HG02571 (cell line): Measurements from ENCODE around the gene PKIG.

Source experiments
- ATAC-seq: cut with Tn5 transposase; IDR thresholded peaks from one replicate; pipeline ENCODE4 v1.9.1; 2021; ENCODE audit warnings: mild to moderate bottlenecking, moderate library complexity; ENCODE audit not compliant: unreplicated experiment

The PKIG gene

GRCh38 chr20:44637042-44637441 is 54.7 kb downstream of the PKIG start:
- ATAC-seq: no peak

DNA sequence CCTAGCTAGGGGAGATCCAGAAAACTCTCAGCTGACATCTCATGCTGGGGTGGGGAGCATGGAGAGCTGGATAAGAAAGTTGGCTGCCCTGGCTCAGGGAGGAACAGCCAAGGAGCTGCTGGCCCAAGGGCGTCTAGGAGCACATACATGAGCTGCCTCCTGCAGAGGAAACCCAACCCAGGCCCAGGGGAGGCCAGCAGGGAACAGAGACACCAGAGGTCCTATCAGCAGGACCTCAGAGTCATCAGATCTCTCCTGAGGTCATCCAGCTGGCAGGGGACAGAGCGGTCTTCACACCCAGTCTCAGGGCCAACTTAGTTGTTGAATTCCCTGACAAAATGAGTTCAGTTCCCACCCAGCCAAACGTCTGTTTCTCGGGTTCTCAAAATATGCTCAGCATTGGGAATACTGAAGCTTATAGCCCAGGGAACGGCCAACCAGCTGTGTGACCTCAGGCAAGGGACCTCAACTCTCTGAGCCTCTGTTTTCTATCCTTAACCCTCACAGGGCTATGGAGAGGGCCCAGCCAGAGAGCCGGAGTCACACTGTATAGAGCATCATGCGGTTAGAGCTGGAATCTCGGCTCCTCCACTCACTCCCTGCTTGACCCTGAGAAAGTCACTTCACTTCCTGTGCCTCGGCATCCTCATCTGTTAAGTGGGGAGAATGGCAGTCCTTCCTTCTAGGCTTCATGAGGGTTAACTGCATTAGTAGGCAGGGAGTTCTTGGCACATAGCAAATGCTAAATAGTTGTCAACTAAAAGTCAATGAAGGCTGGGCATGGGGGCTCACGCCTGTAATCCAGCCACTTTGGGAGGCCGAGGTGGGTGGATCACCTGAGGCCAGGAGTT is 55.4 kb downstream of the PKIG start:
- no peak for ATAC-seq

- no peak for ATAC-seq
Observed at GRCh38 chr20:44640522-44640921, 58.1 kb downstream of the PKIG start.

DNA sequence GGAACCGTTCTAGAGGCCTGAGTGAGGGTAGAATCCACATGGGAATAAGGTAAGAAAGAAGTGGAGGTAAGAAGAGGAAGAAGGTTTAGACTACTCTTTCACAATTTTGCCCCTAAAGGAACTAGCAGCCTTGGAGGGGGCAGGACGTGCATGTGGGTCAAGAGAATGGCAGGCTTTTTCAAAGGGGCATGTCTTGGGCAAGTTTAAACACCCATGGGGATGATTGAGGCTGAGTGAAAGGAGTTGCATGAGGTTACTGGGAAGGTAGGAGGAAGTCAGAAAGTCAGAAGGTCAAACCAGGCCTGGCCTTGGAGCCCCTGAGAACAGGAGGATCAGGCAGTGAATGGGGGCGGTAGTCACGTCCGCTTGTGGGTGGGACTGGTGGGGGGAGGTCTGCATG is 58.9 kb downstream of the PKIG start:
- ATAC-seq: no peak

- no peak for ATAC-seq
Observed at GRCh38 chr20:44642203-44643153, 60.1 kb downstream of the PKIG start.

DNA sequence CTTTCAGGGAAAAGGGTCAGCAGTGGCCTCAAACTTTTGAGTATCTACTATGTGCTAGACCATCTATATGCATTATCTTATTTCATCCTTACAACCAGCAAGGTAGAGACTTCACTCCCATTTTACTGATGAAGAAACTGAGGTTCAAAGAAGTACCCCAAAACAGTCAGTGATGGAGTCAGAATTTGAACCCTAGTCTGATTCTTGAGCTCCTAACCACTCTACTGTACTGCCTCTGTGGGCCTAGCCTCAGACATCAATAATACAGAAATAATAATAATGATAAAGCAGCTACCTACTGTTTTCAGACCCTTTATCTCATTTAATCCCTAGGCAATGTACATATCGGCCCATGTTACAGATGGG is 60.8 kb downstream of the PKIG start:
- ATAC-seq: no peak

DNA sequence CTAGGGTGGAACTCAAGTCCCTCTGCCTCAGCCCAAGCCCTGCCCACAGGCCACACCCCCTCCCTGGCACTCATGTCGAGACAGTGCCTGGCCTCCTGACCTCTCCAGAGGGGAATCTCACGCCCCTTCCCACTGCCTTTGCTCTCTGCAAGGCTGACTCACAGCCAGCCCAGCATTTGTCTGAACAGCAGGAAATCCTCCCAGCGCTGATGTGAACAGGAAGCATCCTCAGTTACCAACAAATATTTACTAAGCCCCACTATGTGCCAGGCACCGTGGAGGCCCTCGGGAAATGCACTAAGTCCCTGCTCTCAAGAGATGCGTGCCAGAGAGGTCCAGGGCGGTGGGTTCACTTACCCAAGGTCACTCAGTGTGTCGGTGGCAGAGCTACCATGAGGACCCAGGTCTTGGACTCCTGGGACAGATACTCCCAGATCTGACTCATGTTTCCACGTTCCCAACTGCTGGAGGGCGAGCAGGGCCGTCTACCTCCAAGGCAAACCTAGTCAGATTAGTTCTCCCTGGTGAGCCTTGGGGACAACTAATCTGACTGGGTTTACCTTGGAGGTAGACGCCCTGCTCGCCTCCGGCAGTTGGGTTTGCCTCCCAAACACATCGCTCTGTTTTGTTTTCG is 61.3 kb downstream of the PKIG start:
- no peak for ATAC-seq

- no peak for ATAC-seq
Observed at GRCh38 chr20:44644230-44644617, 61.8 kb downstream of the PKIG start.

GRCh38 chr20:44644667-44645131 is 62.3 kb downstream of the PKIG start:
- no peak for ATAC-seq

- ATAC-seq: no peak
Observed at GRCh38 chr20:44646023-44646640, 63.8 kb downstream of the PKIG start.

DNA sequence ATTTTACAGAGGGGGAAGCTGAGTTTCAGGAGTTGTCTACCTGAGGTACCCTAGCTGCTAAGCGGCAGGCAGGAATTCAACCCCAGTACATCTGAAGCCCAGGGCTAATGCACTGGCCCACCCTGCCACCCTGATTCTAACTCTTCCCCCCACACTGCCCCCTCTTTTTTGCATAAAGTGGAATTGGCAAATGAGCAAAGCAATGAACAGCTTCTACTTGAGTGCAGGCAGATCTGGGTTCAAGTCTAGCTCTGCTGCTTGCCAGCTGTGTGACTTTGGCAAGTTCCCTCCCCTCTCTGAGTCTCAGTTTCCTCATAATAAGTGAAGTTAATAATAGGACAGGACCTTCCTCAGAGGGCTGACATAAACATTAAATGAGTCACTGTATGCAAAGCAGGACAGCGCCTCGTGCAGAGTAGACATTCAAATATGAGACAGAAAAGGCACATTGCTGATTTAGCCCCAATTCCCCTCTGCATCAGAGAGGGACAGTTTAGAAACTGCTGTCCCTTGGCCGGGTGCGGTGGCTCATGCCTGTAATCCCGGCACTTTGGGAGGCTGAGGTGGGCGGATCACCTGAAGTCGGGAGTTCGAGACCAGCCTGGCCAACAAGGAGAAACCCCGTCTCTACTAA is 64.4 kb downstream of the PKIG start:
- peak; percentile 46 for ATAC-seq

GRCh38 chr20:44648068-44648467 is 65.7 kb downstream of the PKIG start:
- ATAC-seq: no peak

DNA sequence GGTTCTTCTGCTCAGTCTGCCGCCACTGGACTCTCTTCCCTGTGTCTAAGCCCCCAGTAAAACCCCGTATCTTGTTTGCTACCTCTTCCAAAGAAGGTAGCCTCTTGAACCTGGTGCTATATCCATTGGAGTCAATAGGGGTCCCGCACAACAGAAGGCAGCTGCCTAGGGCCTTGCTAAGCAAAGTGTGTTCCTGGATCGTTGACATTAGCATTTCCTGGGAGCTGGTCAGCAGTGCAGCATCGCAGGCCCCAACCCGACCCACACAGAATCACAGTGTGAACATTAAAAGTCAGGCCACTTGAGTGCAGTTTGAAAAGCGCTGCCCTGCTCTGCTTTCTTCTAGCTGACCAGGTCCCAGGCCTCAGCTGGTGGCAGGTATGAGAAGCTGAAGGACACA is 66.2 kb downstream of the PKIG start:
- ATAC-seq: no peak

- ATAC-seq: no peak
Observed at GRCh38 chr20:44649126-44649525, 66.7 kb downstream of the PKIG start.

- ATAC-seq: no peak
Observed at GRCh38 chr20:44649976-44650375, 67.6 kb downstream of the PKIG start.

GRCh38 chr20:44650771-44651433 is 68.5 kb downstream of the PKIG start:
- ATAC-seq: no peak

DNA sequence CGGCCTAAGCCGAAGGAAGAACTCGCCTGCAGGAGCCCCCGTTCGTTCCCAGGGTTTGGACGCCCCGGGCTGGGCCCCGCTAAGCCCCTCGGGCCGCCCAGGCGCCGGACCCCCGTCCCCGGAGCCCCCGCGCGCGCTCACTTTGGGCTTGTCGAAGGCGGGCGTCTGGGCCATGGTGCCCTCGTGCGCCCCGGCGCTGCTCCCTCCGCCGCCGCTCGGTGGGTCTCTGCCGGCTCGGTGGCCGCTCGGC is 69.0 kb downstream of the PKIG start:
- no peak for ATAC-seq

GRCh38 chr20:44651684-44652423 is 69.5 kb downstream of the PKIG start, which contains the start of gene ADA:
Gene ADA (minus strand): TSS chr20:44651699. CDS start chr20:44651607, 92 bp downstream.
- ATAC-seq: no peak

DNA sequence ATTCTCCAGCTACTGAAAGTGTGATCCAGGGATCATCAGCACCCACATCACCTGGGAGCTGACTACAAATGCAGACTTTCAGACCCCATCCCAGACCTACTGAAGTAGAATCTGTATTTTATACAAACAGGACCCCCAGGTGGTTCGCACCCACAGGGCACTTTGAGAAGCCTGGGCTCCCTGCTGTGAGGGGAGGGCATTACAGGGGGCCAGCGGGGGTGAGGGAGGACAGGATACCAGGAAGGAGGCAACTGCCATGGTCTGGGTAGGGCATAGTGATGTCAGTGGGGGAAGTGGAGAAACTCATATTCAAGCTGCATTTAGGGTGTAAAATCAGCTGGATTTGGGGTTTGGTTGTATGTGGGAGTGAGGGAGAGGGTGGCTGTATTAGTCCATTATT is 71.2 kb downstream of the PKIG start:
- ATAC-seq: no peak
